GM13977 (cell line): ENCODE data around the gene LAMB3.

ENCODE experiments used
- DNase-seq: peaks from one replicate; pipeline ENCODE4 v3.0.0; 2012; ENCODE audit warnings: low spot score
- in situ Hi-C: fragments of 300-500 bp; cut with MboI; formaldehyde crosslinking; loops from one replicate; pipeline ENCODE4 v1.12.0; 2022; ENCODE audit warnings: low sequenced_read_pairs, low pct_unique_long_range_greater_than_20kb, mixed read lengths, inconsistent platforms; ENCODE audit not compliant: unreplicated experiment
- TF ChIP-seq, protein P1 (sequence below): IDR thresholded peaks from 2 replicates; pipeline ENCODE4 v1.5.1; 2012; ENCODE audit warnings: mild to moderate bottlenecking, control low read depth; ENCODE audit not compliant: insufficient read depth; ENCODE audit errors: extremely low read depth, missing control alignments

The LAMB3 gene

DNA sequence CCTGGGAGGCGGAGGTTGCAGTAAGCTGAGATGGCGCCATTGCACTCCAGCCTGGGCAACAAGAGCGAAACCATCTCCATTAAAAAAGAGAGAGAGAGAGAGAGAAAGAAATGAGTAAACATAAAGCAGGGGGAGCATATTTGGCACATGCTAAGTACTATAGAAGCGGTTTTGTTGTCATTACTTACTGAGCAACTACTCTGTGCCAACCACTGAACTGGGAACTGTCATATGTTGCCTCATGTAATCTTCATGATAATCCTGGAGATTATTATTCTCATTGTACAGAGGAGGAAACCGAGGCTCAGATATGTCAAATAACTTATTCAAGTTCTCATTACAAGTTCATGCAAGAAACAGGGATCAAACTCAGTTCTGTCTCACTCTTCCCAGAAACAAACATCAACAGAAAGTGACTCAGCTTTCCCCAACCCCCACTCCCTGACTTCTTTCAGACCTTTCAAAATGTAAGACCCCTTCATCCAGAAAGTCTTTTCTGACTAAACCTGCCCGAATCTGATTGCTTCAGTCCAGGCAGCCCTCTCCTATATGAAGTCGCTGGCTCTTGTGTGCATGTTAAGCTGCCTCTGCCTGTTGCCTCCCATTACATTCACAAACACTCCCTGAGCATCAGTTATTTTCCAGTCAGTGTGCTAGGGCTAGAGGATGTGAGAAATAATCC, 23.5 kb downstream of the LAMB3 start:
- in situ Hi-C loops: no loop called here
- no peak for DNase-seq
- TF ChIP-seq, protein P1, sequence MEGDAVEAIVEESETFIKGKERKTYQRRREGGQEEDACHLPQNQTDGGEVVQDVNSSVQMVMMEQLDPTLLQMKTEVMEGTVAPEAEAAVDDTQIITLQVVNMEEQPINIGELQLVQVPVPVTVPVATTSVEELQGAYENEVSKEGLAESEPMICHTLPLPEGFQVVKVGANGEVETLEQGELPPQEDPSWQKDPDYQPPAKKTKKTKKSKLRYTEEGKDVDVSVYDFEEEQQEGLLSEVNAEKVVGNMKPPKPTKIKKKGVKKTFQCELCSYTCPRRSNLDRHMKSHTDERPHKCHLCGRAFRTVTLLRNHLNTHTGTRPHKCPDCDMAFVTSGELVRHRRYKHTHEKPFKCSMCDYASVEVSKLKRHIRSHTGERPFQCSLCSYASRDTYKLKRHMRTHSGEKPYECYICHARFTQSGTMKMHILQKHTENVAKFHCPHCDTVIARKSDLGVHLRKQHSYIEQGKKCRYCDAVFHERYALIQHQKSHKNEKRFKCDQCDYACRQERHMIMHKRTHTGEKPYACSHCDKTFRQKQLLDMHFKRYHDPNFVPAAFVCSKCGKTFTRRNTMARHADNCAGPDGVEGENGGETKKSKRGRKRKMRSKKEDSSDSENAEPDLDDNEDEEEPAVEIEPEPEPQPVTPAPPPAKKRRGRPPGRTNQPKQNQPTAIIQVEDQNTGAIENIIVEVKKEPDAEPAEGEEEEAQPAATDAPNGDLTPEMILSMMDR: no peak

DNA sequence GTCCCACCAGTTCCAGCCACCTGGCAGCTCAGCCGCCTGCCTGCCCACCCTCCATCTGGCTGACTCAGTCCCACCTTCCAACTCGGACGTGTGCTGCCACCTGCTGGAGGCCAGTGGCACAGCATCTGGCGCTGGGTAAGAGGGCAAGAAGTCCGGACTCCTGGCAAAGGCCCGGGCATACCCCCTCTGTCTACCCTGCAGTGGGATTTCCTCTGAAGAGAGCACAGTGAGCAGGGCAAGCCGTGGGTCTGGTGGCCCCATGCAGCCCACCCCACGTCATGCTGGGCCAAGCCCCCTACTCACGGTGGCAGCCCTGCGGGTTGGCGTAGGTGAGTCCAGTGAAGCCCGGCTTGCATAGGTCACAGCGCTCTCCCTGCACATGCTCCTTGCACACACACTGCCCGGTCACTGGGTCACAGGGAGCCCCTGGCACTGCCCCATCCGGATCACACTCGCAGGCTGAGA, 24.5 kb downstream of the LAMB3 start:
- in situ Hi-C loops: no loop called here
- peak; percentile 84 for DNase-seq
- TF ChIP-seq, protein P1: peak; percentile 97

- DNase-seq: no peak
- in situ Hi-C loops: no loop called here
- TF ChIP-seq, protein P1: no peak
Observed at GRCh38 chr1:209627027-209627731, 25.0 kb downstream of the LAMB3 start.

- in situ Hi-C loops: no loop called here
- TF ChIP-seq, protein P1: no peak
- DNase-seq: no peak
Observed at GRCh38 chr1:209626346-209627026, 25.7 kb downstream of the LAMB3 start.

- in situ Hi-C loops: no loop called here
- no peak for DNase-seq
- TF ChIP-seq, protein P1: no peak
Observed at GRCh38 chr1:209625791-209626285, 26.4 kb downstream of the LAMB3 start.
